GM18867 (cell line): ENCODE results near the gene FANCD2.
"Not testable (repeated sequence)": the region's sequence is repeated elsewhere in the genome, so short reads cannot be mapped to it uniquely, and the experiment has no call there.

Experiments
- ATAC-seq: cut with Tn5 transposase; IDR thresholded peaks from one replicate; pipeline ENCODE4 v1.9.1; 2021; ENCODE audit warnings: mild to moderate bottlenecking, moderate library complexity; ENCODE audit not compliant: unreplicated experiment

FANCD2 gene

DNA sequence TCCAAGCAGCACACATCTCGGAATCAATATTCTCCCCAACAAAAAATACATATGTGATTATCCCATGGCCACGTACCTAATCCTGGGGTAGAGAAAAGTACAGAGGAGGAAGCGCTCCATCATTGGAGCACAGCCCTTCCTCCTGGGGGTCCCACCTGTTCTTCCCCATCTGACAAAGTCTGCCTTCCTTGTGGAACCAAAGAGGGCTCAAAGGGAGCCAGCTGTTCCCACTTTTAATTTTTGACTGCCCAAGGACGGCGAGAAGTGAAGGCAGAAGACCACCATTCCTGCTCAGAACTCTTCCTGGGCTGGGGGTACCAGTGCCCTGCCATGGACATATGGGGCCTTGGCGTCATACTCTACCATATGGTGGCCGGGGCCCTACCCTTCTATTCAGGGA is 14.1 kb upstream of the FANCD2 start:
- ATAC-seq: no peak

DNA sequence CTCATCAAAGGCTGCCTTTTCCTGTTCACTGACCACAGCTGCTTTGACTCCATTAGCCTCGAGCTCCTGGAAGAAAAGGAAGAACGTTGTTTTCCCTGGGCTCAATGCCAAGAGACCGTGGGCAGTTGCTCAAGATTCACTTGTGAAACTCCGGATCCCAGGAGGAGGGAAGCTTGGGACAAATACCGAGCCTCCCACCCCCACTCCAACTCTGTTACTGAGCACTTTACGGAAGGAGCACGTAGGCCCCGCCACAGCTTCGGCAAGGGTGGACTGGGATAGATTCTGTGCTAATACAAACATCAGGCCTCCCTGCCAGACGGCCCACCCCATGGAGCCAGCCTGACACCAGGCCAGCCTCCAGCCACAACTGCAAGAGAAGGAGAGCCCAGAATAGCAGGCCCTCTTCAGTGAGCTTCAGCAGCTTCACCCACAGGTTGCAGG is 10.8 kb upstream of the FANCD2 start:
- ATAC-seq: no peak

DNA sequence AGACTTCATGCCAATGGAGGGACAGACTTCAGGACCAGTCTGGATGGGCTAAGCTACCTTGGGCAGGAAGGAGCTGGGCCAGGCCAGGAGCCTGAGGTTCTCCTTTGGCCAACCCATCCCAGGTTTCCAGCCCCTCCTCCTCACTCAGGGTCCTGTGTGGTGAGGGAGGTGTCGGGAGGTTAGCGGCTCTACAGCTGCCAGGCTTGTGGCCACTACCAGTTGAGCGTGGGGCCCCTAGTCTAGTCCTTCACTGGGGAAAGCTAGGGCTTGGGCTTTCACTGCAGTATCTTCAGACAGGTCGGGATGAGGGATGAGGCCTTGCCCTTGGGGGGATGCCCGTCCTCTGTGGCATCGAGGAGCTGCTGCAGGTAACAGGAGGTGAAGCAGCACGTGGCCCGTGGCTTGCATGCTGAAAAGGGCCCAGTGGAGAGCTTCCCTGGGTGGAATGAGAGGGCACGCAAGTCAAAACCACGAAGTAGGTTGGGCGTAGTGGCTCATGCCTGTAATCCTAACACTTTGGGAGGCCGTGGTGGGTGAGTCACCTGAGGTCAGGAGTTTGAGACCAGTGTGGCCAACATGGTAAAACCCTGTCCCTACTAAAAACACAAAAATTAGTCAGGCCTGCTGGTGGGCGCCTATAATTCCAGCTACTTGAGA is 8.5 kb upstream of the FANCD2 start:
- no peak for ATAC-seq

DNA sequence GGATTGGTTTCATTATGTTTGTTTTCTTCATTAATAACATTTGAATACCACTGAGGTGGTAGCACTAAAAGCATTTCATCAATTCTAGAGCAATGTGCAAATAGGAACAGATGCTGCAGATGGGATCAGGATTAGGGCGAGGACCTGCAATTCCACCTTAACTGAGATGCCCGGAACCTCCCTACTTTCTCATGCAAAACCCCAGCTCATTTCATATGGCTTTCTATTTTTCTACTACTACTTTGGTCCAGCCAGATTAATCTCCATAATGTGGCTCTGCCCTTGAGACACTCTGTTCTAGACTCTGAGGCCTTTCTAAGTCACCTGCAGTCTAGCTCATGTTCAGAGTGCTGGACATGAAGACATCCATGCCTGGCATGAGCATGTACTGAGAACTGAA is 7.4 kb upstream of the FANCD2 start:
- not testable (repeated sequence) for ATAC-seq

DNA sequence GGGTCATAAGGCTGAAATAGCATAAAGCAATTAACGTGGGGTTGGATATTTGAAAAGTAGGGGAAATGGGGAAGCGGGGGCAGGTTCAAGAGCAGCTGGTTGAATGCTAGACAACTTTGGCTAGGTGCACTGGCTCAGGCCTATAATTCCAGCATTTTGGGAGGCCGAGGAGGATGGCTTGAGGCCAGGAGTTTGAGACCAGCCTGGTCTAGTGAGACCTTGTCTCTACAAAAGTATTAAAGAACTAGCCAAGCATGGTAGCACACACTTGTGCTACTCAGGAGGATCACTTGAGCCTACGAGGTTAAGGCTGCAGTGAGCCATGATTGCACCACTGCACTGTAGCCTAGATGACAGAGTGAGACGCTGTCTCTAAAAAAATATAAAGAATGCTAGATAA is 6.9 kb upstream of the FANCD2 start:
- no peak for ATAC-seq

DNA sequence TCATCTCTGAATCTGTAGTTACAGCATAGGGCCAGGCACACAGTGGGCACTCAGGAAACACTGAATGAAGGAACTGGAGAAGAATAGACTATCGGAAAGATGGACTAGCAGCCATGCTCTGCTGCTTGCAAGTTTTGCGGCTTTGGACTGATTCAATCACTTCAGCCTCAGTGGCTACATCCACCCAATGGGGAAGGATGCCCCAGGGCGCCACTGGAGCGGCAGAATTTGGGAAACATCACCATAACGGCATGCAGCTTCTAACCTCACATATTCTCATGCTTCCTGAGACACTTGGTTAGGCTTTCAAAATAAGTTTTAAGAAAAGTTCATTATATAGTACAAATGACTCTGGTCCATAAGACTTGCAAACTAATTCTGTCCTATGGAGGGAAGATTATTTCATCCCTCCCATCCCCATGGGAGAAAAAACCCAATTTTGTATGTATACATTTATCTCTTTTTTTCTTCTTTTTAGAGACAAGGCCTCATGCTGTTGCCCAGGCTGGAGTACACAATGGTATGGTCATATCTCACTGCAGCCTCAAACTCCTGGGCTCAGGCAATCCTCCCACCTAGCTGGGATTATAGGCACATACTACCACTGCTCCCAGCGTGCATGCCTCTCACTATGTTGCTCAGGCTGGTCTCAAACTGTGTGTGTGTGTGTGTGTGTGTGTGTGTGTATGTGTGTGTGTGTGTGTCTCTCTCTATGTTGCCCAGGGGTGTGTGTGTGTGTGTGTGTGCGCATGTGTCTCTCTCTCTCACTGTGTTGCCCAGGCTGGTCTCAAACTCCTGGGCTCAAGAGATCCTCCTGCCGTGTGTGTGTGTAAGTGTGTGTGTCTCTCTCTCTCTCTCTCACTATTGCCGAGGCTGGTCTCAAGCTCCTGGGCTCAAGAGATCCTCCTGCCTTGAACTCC is 4.1 kb upstream of the FANCD2 start:
- ATAC-seq: no peak

DNA sequence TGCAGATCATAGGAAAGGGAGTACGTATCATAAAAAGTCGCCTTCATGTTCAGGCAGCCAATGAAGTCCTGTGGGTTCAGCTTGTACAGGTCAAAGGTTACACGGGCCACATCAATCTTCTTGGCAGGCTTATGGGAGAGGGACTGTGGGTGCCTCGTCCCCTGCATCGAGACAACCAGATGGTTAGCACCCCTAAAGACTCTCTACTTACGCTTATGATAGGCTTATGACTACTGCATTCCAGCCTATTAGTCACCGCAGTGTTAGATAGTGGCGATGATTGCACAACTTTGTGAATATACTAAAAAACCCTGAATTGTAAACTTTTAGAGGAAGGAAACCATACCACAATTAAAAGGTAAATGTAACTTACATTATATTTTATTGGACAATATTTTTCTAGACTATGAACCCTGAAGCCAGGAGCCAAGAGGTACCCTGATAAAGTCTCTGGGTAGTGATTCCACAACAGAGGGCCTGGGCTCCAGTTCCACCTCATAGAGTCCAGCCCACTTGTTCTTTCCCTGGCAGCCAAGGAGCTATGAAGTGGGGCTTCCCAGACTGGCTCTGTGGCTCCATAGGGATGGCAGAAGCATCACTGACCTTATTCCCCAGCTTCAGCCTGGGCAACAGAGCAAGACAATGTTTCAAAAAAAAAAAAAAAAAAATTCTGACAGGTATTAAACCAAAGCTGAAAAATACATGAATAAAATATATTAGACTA is 2.5 kb upstream of the FANCD2 start:
- ATAC-seq: no peak

DNA sequence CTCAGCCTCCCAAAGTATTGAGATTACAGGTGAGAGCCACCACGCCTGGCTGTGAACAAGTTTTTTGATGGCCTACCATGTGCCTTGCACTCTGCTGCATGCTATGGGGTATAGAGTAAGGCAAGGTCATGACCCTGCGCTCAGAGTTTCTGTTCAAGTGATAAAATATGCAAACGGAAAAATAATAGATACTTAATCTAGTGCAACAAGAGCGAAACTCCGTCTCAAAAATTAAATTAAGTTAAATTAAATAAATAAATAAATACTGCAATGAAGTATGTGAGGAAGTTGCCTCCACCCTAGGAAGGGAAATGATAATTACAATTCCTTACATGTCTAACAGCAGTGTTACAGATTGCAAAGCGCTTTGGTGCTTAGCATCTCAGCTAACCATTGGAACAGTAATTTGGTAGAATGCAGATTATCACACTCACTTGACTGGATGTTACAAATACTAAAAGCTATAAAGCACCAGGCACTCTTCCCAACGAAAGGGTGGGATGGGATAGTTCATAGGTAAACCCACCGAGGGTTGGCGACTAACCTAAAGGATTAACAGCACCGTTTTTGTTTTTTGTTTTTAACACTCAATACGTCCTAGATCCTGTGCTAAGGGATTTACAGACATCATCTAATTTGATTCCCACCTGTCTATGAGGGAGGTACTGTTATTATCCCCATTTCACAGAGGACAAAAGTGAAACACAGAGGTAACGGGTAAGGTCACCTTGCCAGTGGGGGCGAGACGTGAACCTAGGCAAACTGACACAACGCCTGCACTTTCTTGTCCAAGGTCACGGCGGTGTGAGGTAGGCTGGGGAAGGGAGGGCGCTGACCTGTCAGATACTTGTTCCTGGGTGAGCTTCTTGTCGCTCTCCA is 793 bp upstream of the FANCD2 start:
- ATAC-seq: no peak

DNA sequence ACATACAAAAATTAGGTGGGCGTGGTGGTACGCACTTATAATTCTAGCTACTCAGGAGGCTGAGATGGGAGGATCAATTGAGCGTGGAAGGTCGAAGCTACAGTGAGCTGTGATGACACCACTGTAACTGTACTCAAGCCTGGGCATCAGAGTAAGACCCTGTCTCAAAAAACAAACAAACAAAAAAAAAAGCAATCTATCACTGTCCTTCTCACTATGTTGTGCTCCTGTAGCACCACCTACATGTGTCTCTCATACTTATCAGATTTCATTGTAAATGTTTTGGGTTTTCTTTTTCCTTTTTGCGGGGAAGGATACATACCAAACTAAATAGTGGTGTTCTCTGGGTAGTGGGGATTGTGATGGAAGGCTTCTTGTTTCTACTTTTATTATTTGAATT is 14.8 kb downstream of the FANCD2 start:
- no peak for ATAC-seq

DNA sequence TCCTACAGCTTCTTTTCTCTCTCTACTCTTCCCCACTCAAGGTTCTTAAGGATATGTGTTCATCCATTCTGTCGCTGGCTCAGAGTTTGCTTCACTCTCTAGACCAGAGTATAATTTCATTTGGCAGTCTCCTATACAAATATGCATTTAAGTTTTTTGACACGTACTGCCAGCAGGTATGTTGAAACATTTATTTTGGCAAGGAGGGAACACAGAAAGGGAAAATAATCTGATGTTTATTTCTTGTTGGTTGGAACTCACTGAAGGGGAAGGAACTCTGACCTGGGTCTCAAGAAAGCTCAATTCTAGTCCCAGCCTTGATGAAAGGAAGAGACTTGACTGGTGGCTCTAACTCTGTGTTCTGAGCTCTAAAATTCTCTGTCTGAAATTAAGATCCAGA is 21.6 kb downstream of the FANCD2 start:
- no peak for ATAC-seq

DNA sequence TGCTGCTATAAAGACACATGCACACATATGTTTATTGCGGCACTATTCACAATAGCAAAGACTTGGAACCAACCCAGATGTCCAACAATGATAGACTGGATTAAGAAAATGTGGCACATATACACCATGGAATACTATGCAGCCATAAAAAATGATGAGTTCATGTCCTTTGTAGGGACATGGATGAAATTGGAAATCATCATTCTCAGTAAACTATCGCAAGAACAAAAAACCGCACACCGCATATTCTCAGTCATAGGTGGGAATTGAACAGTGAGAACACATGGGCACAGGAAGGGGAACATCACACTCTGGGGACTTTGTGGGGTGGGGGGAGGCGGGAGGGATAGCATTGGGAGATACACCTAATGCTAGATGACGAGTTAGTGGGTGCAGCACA is 26.8 kb downstream of the FANCD2 start:
- not testable (repeated sequence) for ATAC-seq

DNA sequence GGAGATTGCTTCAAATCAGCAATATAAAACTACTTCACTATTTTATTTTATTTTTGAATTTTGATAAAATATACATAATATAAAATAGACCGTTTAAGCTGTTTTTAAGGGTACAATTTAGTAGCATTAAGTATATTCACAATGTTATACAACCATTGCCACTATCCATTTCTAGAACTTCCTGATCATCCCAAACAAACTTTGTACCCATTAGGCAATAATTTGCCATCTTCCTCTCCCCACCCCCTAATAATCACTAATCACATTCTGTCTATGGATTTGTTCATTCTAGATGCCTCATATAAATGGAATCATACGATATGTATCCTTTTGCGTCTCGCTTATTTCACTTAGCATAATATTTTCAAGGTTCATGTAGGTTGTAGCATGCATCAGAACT is 28.9 kb downstream of the FANCD2 start:
- no peak for ATAC-seq

DNA sequence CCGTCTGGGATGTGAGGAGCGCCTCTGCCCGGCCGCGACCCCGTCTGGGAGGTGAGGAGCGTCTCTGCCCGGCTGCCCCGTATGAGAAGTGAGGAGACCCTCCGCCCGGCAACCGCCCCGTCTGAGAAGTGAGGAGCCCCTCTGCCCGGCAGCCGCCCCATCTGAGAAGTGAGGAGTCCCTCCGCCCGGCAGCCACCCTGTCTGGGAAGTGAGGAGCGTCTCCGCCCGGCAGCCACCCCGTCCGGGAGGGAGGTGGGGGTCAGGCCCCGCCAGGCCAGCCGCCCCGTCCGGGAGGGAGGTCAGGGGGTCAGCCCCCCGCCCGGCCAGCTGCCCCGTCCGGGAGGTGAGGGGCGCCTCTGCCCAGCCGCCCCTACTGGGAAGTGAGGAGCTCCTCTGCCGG is 43.8 kb downstream of the FANCD2 start:
- ATAC-seq: not testable (repeated sequence)

DNA sequence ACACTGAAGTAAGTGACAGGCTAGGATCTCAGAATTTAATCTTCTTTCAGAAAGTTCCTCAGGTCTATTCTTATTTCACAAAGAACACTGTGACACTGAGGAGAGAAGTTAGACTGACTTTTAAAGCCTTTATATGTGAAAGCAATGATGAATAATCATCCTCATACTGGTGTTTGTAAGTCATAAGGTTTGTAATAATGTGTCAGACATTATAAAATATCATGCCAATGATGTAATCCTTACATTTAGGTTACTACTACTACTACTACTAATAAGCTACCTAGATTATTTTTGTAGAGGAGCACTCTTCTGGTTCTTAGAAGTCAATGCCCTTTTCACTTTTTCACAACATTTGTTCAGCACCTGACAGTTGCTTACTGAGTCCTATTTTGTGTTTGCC is 48.4 kb downstream of the FANCD2 start:
- no peak for ATAC-seq

DNA sequence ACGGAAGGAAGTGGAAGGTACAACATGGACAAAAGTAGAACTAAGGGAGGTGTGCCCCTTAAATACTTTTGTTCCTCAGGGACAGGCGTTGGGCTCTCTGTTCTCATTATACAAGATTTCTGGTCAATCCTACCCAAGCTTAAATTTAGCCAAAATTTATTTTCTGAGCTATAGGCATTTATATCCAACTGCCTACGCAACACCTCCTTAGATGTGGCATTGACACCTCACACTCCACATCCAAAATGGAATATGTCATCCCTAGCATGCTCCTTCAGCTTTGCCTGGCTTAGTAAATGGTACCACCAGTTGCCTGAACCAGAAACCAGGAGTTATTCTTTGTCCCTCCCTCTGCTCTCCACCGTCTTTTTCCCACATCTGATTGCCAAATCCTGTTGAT is 55.6 kb downstream of the FANCD2 start:
- ATAC-seq: no peak

DNA sequence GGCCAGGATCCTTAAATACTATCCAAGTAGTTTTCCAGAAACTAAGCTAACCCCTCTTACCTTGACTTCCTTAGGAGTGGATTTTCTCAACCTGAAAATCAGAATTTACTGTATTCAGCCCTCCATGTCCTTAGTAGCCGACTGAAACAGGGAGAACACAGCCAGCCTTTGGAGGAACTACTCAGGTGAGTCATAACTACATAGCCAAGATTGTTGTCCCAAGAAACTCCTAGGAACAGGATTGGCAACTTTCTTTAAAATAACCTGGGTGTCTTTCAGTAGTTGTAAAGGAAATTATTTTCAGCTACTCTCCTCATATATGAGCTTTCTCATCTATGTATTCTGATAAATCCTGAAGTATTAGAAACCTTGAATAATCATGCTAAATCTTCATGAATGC is 59.5 kb downstream of the FANCD2 start:
- no peak for ATAC-seq

DNA sequence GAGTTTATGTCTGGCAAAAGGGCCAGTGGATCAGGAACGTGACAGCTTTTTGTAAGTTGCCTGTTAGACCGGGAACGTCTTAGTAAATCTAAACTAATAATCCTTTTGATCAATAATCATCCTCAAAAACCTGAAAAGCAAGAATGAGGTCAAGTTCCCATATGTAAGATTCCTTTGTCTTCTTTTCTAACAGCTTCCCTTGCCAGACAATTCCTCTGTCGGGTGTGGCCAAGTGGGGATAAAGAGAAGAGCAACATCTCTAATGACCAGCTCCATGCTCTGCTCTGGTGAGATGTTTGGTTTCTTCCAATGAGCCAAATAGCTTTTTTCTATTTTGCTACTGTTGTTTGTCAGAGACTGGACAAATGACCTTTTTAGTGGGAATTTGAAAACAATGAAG is 62.0 kb downstream of the FANCD2 start:
- ATAC-seq: no peak

DNA sequence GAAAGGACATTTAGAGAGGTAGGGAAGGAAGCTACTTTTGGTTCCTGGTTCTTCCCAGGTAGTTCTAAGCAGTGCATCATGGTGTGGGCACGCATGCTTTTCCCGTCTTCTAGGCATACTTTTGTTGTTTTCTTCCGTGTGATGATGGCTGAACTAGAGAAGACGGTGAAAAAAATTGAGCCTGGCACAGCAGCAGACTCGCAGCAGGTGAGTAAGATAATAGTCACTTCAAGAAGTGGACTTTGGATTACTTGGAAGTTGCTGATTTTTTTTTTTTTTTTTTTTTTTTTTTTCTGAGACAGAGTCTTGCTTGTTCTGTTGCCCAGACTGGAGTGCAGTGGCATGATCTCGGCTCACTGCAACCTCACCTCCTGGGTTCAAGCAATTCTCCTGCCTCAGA is 63.9 kb downstream of the FANCD2 start:
- no peak for ATAC-seq

DNA sequence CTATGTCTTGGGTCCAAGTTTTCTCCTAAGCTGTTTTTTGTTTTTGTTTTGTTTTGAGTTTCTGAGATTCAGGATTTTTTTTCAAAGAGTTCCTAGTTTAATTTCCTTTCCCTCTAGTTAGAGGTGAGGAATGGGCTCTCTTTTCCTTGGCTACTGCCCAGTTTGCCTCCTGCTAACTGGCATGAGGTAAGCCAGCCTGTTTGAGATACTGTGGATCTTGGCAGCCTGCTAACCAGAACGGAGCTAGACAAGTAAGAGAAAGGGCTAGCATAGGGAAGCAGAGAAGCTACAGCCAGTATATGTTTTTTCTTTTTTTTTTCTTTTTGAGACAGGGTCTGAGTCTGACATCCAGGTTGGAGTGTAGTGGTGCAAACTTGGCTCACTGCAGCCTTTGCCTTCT is 64.5 kb downstream of the FANCD2 start:
- ATAC-seq: not testable (repeated sequence)

DNA sequence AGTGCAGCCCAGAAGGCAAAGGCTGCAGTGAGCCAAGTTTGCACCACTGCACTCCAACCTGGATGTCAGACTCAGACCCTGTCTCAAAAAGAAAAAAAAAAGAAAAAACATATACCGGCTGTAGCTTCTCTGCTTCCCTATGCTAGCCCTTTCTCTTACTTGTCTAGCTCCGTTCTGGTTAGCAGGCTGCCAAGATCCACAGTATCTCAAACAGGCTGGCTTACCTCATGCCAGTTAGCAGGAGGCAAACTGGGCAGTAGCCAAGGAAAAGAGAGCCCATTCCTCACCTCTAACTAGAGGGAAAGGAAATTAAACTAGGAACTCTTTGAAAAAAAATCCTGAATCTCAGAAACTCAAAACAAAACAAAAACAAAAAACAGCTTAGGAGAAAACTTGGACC is 65.2 kb downstream of the FANCD2 start:
- not testable (repeated sequence) for ATAC-seq

DNA sequence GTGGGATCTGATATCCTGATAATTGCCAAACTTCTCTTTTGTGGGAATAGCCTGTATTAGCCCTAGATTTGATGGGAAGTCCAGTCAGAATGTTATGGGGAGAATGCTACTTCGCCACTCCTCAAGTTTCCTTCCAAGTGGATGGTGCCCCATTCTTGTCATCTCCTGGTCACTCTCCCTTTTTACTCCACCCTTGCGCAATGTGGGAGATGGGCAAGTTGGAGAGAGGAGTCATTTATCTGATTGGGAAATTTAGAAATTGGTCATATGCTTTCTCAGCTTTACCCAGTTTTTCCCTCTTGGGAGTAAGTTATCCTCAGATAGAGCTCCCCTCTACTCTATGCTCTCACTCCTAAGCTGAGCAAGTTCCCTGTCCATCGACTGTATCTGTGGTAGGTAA is 67.4 kb downstream of the FANCD2 start:
- ATAC-seq: no peak
